HG03520 (cell line): ENCODE data around the gene SYVN1.
"Not testable (repeated sequence)": the region's sequence is repeated elsewhere in the genome, so short reads cannot be mapped to it uniquely, and the experiment has no call there.

Experiments used
- ATAC-seq: cut with Tn5 transposase; IDR thresholded peaks from one replicate; pipeline ENCODE4 v1.9.1; 2021; ENCODE audit warnings: mild to moderate bottlenecking, moderate library complexity; ENCODE audit not compliant: unreplicated experiment

The SYVN1 gene

GRCh38 chr11:65151331-65151899, 17.1 kb upstream of the SYVN1 start:
- no peak for ATAC-seq

GRCh38 chr11:65150509-65151299, 16.4 kb upstream of the SYVN1 start:
- no peak for ATAC-seq

GRCh38 chr11:65150131-65150508, 15.8 kb upstream of the SYVN1 start:
- ATAC-seq = not testable (repeated sequence)

GRCh38 chr11:65148657-65149056, 14.3 kb upstream of the SYVN1 start:
- no peak for ATAC-seq

- no peak for ATAC-seq
Observed at GRCh38 chr11:65147352-65148075, 13.2 kb upstream of the SYVN1 start.

- ATAC-seq = no peak
Observed at GRCh38 chr11:65141896-65142494, 7.7 kb upstream of the SYVN1 start.

GRCh38 chr11:65136515-65137096, 2.3 kb upstream of the SYVN1 start:
- no peak for ATAC-seq

- no peak for ATAC-seq
Observed at GRCh38 chr11:65135633-65136145, 1.4 kb upstream of the SYVN1 start.

GRCh38 chr11:65134952-65135632, 773 bp upstream of the SYVN1 start:
- ATAC-seq = peak; percentile 47

- ATAC-seq = no peak
Observed at GRCh38 chr11:65133724-65134123, 595 bp downstream of the SYVN1 start.

GRCh38 chr11:65132988-65133700, 1.2 kb downstream of the SYVN1 start:
- ATAC-seq = no peak

- ATAC-seq = no peak
Observed at GRCh38 chr11:65132238-65132987, 1.9 kb downstream of the SYVN1 start.

- ATAC-seq = no peak
Observed at GRCh38 chr11:65131895-65132237, 2.5 kb downstream of the SYVN1 start.

- ATAC-seq = no peak
Observed at GRCh38 chr11:65131417-65131776, 2.9 kb downstream of the SYVN1 start.

- no peak for ATAC-seq
Observed at GRCh38 chr11:65130631-65131416, 3.5 kb downstream of the SYVN1 start.

GRCh38 chr11:65129649-65130441, 4.5 kb downstream of the SYVN1 start:
- ATAC-seq = no peak
